ENCODE data around the gene SYNE2. TPM values are rescaled to one million over a fixed set of nuclear protein-coding genes. Genes with fewer than 3 reads are reported as not detected.

SYNE2 gene
- total and polyA plus RNA-seq, 2 of the 8 experiments (the other 6 are each of a cell fraction or from before 2014, with no cell fraction given), result 32.6 to 46.1 TPM

- POLR2A ChIA-PET (ENCODE audit: partially characterized antibody), result no interaction called here
- no peaks in the 10 kb centered on the region for H3K9me3 ChIP-seq (ENCODE audit: insufficient read depth in 2 of 2, low read depth in 1 of 2, low read length in 1 of 2)
- no peak overlapping the region for H2BK120ac ChIP-seq (replicated peaks; ENCODE audit: low read depth, low read length)
- H3K79me2 ChIP-seq (ENCODE audit: control insufficient read depth in 1 of 2, insufficient read depth in 2 of 2, low read length in 2 of 2), result no peaks in the 10 kb centered on the region; a peak in 2 of 4 replicates
- no peak overlapping the region for H3K9ac ChIP-seq (replicated peaks in 1 of 4; ENCODE audit: extremely low read depth in 1 of 4, low read depth in 3 of 4, low read length in 3 of 4)
- H2BK12ac ChIP-seq (ENCODE audit: low read depth, low read length), result no peak overlapping the region
- no peak overlapping the region for H2BK5ac ChIP-seq (ENCODE audit: low read depth, low read length)
- no peak overlapping the region for H3K4me2 ChIP-seq (ENCODE audit: insufficient read depth in 1 of 2, low read depth in 2 of 2, low read length in 2 of 2)
- H3K4ac ChIP-seq (replicated peaks; ENCODE audit: insufficient read length, low read depth, low read length), result no peak overlapping the region
- peaks cover 0 to 7% (median 3%) of the 10 kb centered on the region in 4 experiments; a peak in 3 of 8 replicates for H3K36me3 ChIP-seq (ENCODE audit: control insufficient read depth in 2 of 4, insufficient read depth in 4 of 4, low read length in 3 of 4)
- no peak overlapping the region for H4K8ac ChIP-seq (ENCODE audit: extremely low read depth, insufficient read depth, low read length)
- no peak for FAIRE-seq
- no peak overlapping the region for H3K14ac ChIP-seq (ENCODE audit: insufficient read length)
- H2BK20ac ChIP-seq (ENCODE audit: low read length), result no peak overlapping the region
- CTCF ChIA-PET (ENCODE audit: partially characterized antibody), result no interaction called here
- H3K27ac ChIP-seq (ENCODE audit: low read depth, low read length), result no peak overlapping the region
- no peak for DNase-seq (ENCODE audit: low read depth in 1 of 2, low spot score in 2 of 2)
- no peak overlapping the region for H3K4me3 ChIP-seq (ENCODE audit: extremely low read depth in 1 of 4, insufficient read depth in 2 of 4, low read depth in 3 of 4, low read length in 4 of 4)
- no peak overlapping the region for H2BK15ac ChIP-seq (ENCODE audit: low read length)
- WGBS, 2 experiments (ENCODE audit: extremely low coverage in 1 of 2, insufficient coverage in 1 of 2, insufficient read length in 1 of 2, insufficient replicate concordance in 2 of 2, low coverage in 1 of 2, low lambda C conversion rate in 2 of 2, missing lambda C conversion rate in 1 of 2), result 90% methylated on average over 4 of the region's 4 CpGs; no CpG with 5 or more reads in 1 of the 2 experiments
- no peak overlapping the region for H4K91ac ChIP-seq (replicated peaks; ENCODE audit: insufficient read length, low read length)
- H3K79me1 ChIP-seq (ENCODE audit: low read depth, low read length), result no peaks in the 10 kb centered on the region
- H3K56ac ChIP-seq (replicated peaks; ENCODE audit: insufficient read length, low read depth, low read length), result no peak overlapping the region
- no peaks in the 10 kb centered on the region; a peak in 1 of 7 replicates for H3K27me3 ChIP-seq (replicated peaks in 1 of 4; ENCODE audit: control insufficient read depth in 3 of 4, extremely low read depth in 1 of 4, insufficient read depth in 3 of 4, low read length in 3 of 4)
- H3K23me2 ChIP-seq (ENCODE audit: low read depth, low read length), result peaks cover 3% of the 10 kb centered on the region; the same call in 1 of the 2 replicates
- H4K5ac ChIP-seq (ENCODE audit: insufficient read length, low read depth, low read length), result no peak overlapping the region
- no peak overlapping the region for H3K23ac ChIP-seq (ENCODE audit: insufficient read length)
- peaks cover 0 to 4% of the 10 kb centered on the region in 2 experiments for H4K20me1 ChIP-seq (replicated peaks in 1 of 2; ENCODE audit: control insufficient read depth in 1 of 2, insufficient read depth in 2 of 2, low read length in 2 of 2)
- H2AK5ac ChIP-seq (ENCODE audit: low read depth, low read length), result no peak overlapping the region
- TF ChIP-seq E2F6 (IDR thresholded peaks at IDR 0.05), result no peak
- no peak for TF ChIP-seq NANOG (IDR thresholded peaks at IDR 0.05; ENCODE audit: insufficient read depth, low read depth, low read length, poor library complexity, severe bottlenecking)
- no peak for TF ChIP-seq YY1 (IDR thresholded peaks at IDR 0.05; ENCODE audit: low read depth, low read length)
- no peak overlapping the region for H2AFZ ChIP-seq (ENCODE audit: low read length)
- H3K18ac ChIP-seq (ENCODE audit: extremely low read depth, low read length), result no peak overlapping the region
- no peaks in the 10 kb centered on the region for H3K4me1 ChIP-seq (replicated peaks in 1 of 4; ENCODE audit: control insufficient read depth in 3 of 4, insufficient read depth in 4 of 4, low read length in 3 of 4)
Measured at GRCh38 chr14:63940387-63940786, 87.6 kb downstream of the SYNE2 start.

All from H1 (cell line).